K562 (cell line): ENCODE measurements around the gene RFX6. TPM values are rescaled to one million over a fixed set of nuclear protein-coding genes. Genes with fewer than 3 reads are reported as not detected.

Source experiments
- ATAC-seq: fragments of 200-7000 bp; cut with Tn5 transposase; 3 replicates; pipeline ENCODE4 v1.9.1; 2020; ENCODE audit warnings: moderate library complexity
- BruUV-seq: library from RNA; stranded (reverse); fragments of 400-500 nt; replicated peaks from 2 replicates; lab custom pipeline; 2021; lab: Mats Ljungman, UMichigan
- CTCF ChIA-PET: fragments of 300-600 bp; formaldehyde crosslinking; extraction: SDS; loops from one replicate; lab custom pipeline; 2021; ENCODE audit warnings: low intra/inter-chr PET ratio; lab: Yijun Ruan, JAX
- POLR2A ChIA-PET: fragments of 300-600, 350-650 bp; sonication (Branson Sonifier 250); formaldehyde crosslinking; extraction: SDS; loops from one replicate; lab custom pipeline; 2021; ENCODE audit warnings: antibody characterized with exemption, inconsistent platforms; lab: Yijun Ruan, JAX
- DNase-seq, 4 experiments: peaks; one replicate each; pipeline versions ENCODE4 v3.0.0 to v3.0.0-alpha.2; 2011 to 2018; ENCODE audit warnings: low spot score in 3 of 4, mixed read lengths in 3 of 4; ENCODE audit errors: extremely low read depth in 1 of 4
- FAIRE-seq: peaks from 2 replicates; lab custom pipeline; 2011; peaks lifted over from hg19 to GRCh38; lab: Jason Lieb, UNC
- H2AFZ ChIP-seq: 2 replicates; pipeline ENCODE4 v1.6.0; 2011; ENCODE audit warnings: low read depth, low read length, control low read depth, inconsistent platforms
- H3K27ac ChIP-seq: fragments of 200-600 bp; 3 replicates; pipeline ENCODE4 v1.8.0; 2011; ENCODE audit warnings: low read depth, mild to moderate bottlenecking, control low read depth, inconsistent platforms, low read length, moderate library complexity, mixed read lengths; ENCODE audit errors: extremely low read depth
- H3K27me3 ChIP-seq, 2 experiments: fragments of 300-600 bp in 1 of 2; 2 replicates in 1 of 2; 3 replicates in 1 of 2; pipeline versions ENCODE4 v1.6.0 to v1.8.0; 2011; ENCODE audit warnings: inconsistent platforms in 2 of 2, low read length in 2 of 2, mild to moderate bottlenecking in 1 of 2, mixed read lengths in 1 of 2, moderate library complexity in 1 of 2; ENCODE audit not compliant: control insufficient read depth in 2 of 2, insufficient read depth in 2 of 2
- H3K36me3 ChIP-seq: fragments of 300-600 bp; 3 replicates; pipeline ENCODE4 v1.8.0; 2011; ENCODE audit warnings: mild to moderate bottlenecking, low read length, inconsistent platforms; ENCODE audit not compliant: control insufficient read depth, insufficient read depth
- H3K4me1 ChIP-seq, 2 experiments: fragments of 200-600 bp in 1 of 2; replicated peaks in 1 of 2; 2 replicates in 1 of 2; 3 replicates in 1 of 2; pipeline versions ENCODE4 v1.5.1 to v1.8.0; 2011; ENCODE audit warnings: inconsistent platforms in 2 of 2, low read length in 2 of 2, mild to moderate bottlenecking in 1 of 2, mixed read lengths in 1 of 2, moderate library complexity in 1 of 2; ENCODE audit not compliant: control insufficient read depth in 2 of 2, insufficient read depth in 2 of 2
- H3K4me2 ChIP-seq: 2 replicates; pipeline ENCODE4 v1.6.1; 2011; ENCODE audit warnings: low read length, control low read depth, inconsistent platforms, mixed read lengths; ENCODE audit not compliant: insufficient read depth
- H3K4me3 ChIP-seq: fragments of 200-600 bp; sonication (generic), shearing (Covaris generic); 2 replicates; pipeline ENCODE4 v1.5.1; 2016; ENCODE audit warnings: control low read depth, inconsistent platforms
- H3K79me2 ChIP-seq: fragments of 200-600 bp; 3 replicates; pipeline ENCODE4 v1.8.0; 2011; ENCODE audit warnings: low read length, inconsistent platforms; ENCODE audit not compliant: control insufficient read depth, insufficient read depth
- H3K9ac ChIP-seq, 2 experiments: 2 replicates each; pipeline versions ENCODE4 v1.6.0 to v1.6.1; 2011; ENCODE audit warnings: low read depth in 2 of 2, low read length in 2 of 2, control low read depth in 1 of 2, inconsistent platforms in 1 of 2, mild to moderate bottlenecking in 1 of 2, mixed read lengths in 1 of 2; ENCODE audit not compliant: insufficient read depth in 1 of 2
- H3K9me1 ChIP-seq: one replicate; pipeline ENCODE4 v1.6.0; 2011; ENCODE audit warnings: inconsistent platforms, mild to moderate bottlenecking, low read length, moderate library complexity; ENCODE audit not compliant: control insufficient read depth, insufficient read depth
- H3K9me3 ChIP-seq: replicated peaks from 2 replicates; pipeline ENCODE4 v1.5.1; 2011; ENCODE audit warnings: low read depth, low read length, inconsistent platforms; ENCODE audit not compliant: control insufficient read depth, insufficient read depth
- H4K20me1 ChIP-seq: replicated peaks from 2 replicates; pipeline ENCODE4 v1.6.1; 2011; ENCODE audit warnings: low read length, inconsistent platforms, mixed read lengths; ENCODE audit not compliant: control insufficient read depth, insufficient read depth
- BHLHE40 ChIP-seq: IDR thresholded peaks from 2 replicates; pipeline ENCODE4 v1.6.1; 2011; ENCODE audit warnings: low read length, improper control_type of control experiment
- CAMTA2 ChIP-seq: fragments of 250-450 bp; sonication (Bioruptor Pico); conservative IDR thresholded peaks from 2 replicates; pipeline ENCODE4 v1.5.1; 2022
- FOSL1 ChIP-seq: fragments of 200-800 bp; sonication (Bioruptor generic); conservative IDR thresholded peaks from 2 replicates; pipeline ENCODE4 v1.6.1; 2016; ENCODE audit warnings: missing genetic modification characterization, missing compliant biosample characterization
- JUND ChIP-seq, 2 experiments: IDR thresholded peaks; 2 replicates in 1 of 2; 3 replicates in 1 of 2; pipeline ENCODE4 v1.6.1; 2011; ENCODE audit warnings: borderline replicate concordance in 2 of 2, low read depth in 2 of 2, low read length in 2 of 2, improper control_type of control experiment in 1 of 2, missing biosample characterization in 1 of 2, missing genetic modification characterization in 1 of 2, missing genetic modification reagents in 1 of 2
- KLF16 ChIP-seq: IDR thresholded peaks from 2 replicates; pipeline ENCODE4 v1.6.1; 2016; ENCODE audit warnings: antibody characterized with exemption
- MEIS2 ChIP-seq: fragments of 450-650 bp; IDR thresholded peaks from 2 replicates; pipeline ENCODE4 v1.6.1; 2014; ENCODE audit warnings: mild to moderate bottlenecking; ENCODE audit not compliant: partially characterized antibody
- NFE2 ChIP-seq: IDR thresholded peaks from 2 replicates; pipeline ENCODE4 v1.6.1; 2014; ENCODE audit warnings: antibody characterized with exemption, low read depth
- SRSF7 ChIP-seq: fragments of 200-400 bp; formaldehyde crosslinking; optimal IDR thresholded peaks from 2 replicates; pipeline ENCODE3; 2017; ENCODE audit warnings: mild to moderate bottlenecking, low read depth, low read length
- TSHZ1 ChIP-seq: fragments of 250-450 bp; sonication (Bioruptor Pico); IDR thresholded peaks from 2 replicates; pipeline ENCODE4 v1.4.0; 2020; ENCODE audit warnings: mild to moderate bottlenecking, moderate library complexity
- ZC3H4 ChIP-seq: sonication (generic); formaldehyde crosslinking; IDR thresholded peaks from 2 replicates; pipeline ENCODE4 v1.9.0; 2021; ENCODE audit warnings: missing genetic modification reagents, borderline replicate concordance
- ZNF639 ChIP-seq, 2 experiments: fragments of 200-800 bp in 1 of 2; sonication (Bioruptor generic) in 1 of 2; sonication (generic) in 1 of 2; formaldehyde crosslinking in 1 of 2; IDR thresholded peaks in 1 of 2; conservative IDR thresholded peaks in 1 of 2; 2 replicates each; pipeline versions ENCODE4 v1.5.0 to v1.6.1; 2016 to 2020; ENCODE audit warnings: missing compliant biosample characterization in 1 of 2, missing genetic modification characterization in 1 of 2, missing genetic modification reagents in 1 of 2
- WGBS: fragments of 100-300 bp; shearing (Covaris generic); methylation state at CpG from one replicate; pipeline ENCODE4 v1.1.6; 2016; ENCODE audit warnings: low coverage, mixed read lengths; ENCODE audit not compliant: insufficient coverage; ENCODE audit errors: missing lambda C conversion rate; 5-methylcytosine and 5-hydroxymethylcytosine counted together
- in situ Hi-C: fragments of 300-500 bp; cut with MboI; formaldehyde crosslinking; loops from 4 replicates; pipeline ENCODE4 v1.15.0; 2018; ENCODE audit warnings: inconsistent platforms, mixed read lengths
- intact Hi-C: fragments of 100-400 bp; cut with micrococcal nuclease; formaldehyde crosslinking; loops from 2 replicates; pipeline ENCODE4 v1.14.2; 2022
- polyA plus RNA-seq, 8 experiments: library from polyadenylated mRNA; depleted of rRNA in 4 of 8; stranded (reverse) in 5 of 8; unstranded in 3 of 8; fragments of >200 nt; fragmentation: Nextera tagmentation in 2 of 8; fragmentation: Illumina TruSeq in 1 of 8; extraction: Ambion mirVana in 2 of 8; extraction: Trizol in 1 of 8; gene quantifications; 2 replicates each; pipeline versions ENCODE4 v1.2.1 to v1.2.3, GENCODE V29; 2011 to 2014; ENCODE audit warnings: inconsistent platforms in 1 of 8, missing spikeins in 1 of 8
- total RNA-seq, 7 experiments: library from RNA; depleted of rRNA in 6 of 7; stranded (reverse); fragments of >200 nt in 6 of 7; fragmentation: Illumina TruSeq in 2 of 7; extraction: Trizol in 2 of 7; gene quantifications; 2 replicates each; pipeline versions ENCODE4 v1.2.1 to v1.2.3, GENCODE V29; 2011 to 2021; ENCODE audit warnings: low replicate concordance in 1 of 7
- TF ChIP-seq, protein P1 (sequence below), 2 experiments: IDR thresholded peaks; 2 replicates each; pipeline ENCODE4 v1.6.1; 2012; ENCODE audit warnings: improper control_type of control experiment in 2 of 2, low read depth in 2 of 2, low read length in 2 of 2, borderline replicate concordance in 1 of 2
- TF ChIP-seq, protein P2 (sequence below), 2 experiments: fragments of 450-650 bp in 1 of 2; sonication (generic) in 1 of 2; formaldehyde crosslinking in 1 of 2; IDR thresholded peaks in 1 of 2; conservative IDR thresholded peaks in 1 of 2; 2 replicates each; pipeline versions ENCODE4 v1.6.1 to v1.8.1; 2016 to 2023; ENCODE audit warnings: mild to moderate bottlenecking in 2 of 2, moderate library complexity in 2 of 2, inconsistent platforms in 1 of 2, missing genetic modification reagents in 1 of 2

The RFX6 gene
- total and polyA plus RNA-seq, 9 of the 15 experiments (the other 6 are each of a cell fraction or from before 2014, with no cell fraction given), result not detected

DNA sequence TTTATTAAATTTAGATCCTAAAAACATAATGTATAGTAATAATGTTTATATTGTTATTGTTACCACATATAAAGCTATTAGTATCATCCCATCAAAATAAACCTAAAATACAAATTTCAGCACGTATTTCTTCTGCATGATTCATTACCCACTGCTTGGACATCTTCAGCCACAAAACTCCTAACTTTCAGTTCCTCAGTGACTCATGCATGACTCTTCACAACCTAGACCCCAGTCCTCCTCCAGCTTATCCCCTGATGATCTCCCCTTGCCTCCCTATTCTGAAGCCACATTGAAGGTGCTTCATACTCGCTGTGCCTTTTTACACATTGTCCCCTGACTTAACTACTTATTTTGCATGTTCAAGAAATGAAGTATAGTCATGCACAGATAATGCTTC lies 37.0 kb upstream of the RFX6 start:
- BruUV-seq, result no TSS peak
- POLR2A ChIA-PET, result no interaction called here
- FAIRE-seq, result no peak
- TF ChIP-seq, protein P1, sequence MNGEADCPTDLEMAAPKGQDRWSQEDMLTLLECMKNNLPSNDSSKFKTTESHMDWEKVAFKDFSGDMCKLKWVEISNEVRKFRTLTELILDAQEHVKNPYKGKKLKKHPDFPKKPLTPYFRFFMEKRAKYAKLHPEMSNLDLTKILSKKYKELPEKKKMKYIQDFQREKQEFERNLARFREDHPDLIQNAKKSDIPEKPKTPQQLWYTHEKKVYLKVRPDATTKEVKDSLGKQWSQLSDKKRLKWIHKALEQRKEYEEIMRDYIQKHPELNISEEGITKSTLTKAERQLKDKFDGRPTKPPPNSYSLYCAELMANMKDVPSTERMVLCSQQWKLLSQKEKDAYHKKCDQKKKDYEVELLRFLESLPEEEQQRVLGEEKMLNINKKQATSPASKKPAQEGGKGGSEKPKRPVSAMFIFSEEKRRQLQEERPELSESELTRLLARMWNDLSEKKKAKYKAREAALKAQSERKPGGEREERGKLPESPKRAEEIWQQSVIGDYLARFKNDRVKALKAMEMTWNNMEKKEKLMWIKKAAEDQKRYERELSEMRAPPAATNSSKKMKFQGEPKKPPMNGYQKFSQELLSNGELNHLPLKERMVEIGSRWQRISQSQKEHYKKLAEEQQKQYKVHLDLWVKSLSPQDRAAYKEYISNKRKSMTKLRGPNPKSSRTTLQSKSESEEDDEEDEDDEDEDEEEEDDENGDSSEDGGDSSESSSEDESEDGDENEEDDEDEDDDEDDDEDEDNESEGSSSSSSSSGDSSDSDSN (IDR thresholded peaks at IDR 0.05; ENCODE audit: borderline replicate concordance in 1 of 2, low read depth in 2 of 2, low read length in 2 of 2), result no peak
- TF ChIP-seq NFE2 (0 out of 2 replicates have a peak, but pooled peaks have one; percentile 10), ZNF639 (CRISPR knock-in tag; conservative IDR thresholded peaks at IDR 0.05 in 1 of 2, IDR thresholded peaks at IDR 0.05 in 1 of 2) (no peak), KLF16 (no peak), TSHZ1 (CRISPR knock-in tag) (no peak), CAMTA2 (CRISPR knock-in tag) (no peak), ZC3H4 (CRISPR knock-in tag) (no peak), MEIS2 (peak; percentile 46), JUND (IDR thresholded peaks at IDR 0.05; ENCODE audit: borderline replicate concordance, low read depth, low read length) (peak; percentile 64; the same call in 1 of the 2 replicates), JUND (tag; IDR thresholded peaks at IDR 0.05; ENCODE audit: borderline replicate concordance, low read depth, low read length) (peak; percentile 60; the same call in 2 of the 3 replicates), FOSL1 (tag) (peak; percentile 79), BHLHE40 (no peak), SRSF7 (no peak)
- TF ChIP-seq, protein P2, sequence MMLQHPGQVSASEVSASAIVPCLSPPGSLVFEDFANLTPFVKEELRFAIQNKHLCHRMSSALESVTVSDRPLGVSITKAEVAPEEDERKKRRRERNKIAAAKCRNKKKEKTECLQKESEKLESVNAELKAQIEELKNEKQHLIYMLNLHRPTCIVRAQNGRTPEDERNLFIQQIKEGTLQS (IDR thresholded peaks at IDR 0.05), result peak; percentile 59
- TF ChIP-seq, protein P2 (CRISPR knock-in tag; conservative IDR thresholded peaks at IDR 0.05), result no peak

More for the DNA sequence above, 37.0 kb upstream of the RFX6 start:
- in situ Hi-C loops (no loop called here), intact Hi-C loops (no loop called here)
- 0% methylated on average over 2 of the region's 2 CpGs for WGBS
- DNase-seq, result peak; percentile 10 to 30 (median 16)
- Histone ChIP-seq H3K27ac (no peak overlapping the region), H3K36me3 (no peaks in the 10 kb centered on the region), H3K9me3 (no peaks in the 10 kb centered on the region), H3K9me1 (no peaks in the 10 kb centered on the region), H3K4me2 (no peak overlapping the region), H3K79me2 (no peaks in the 10 kb centered on the region), H4K20me1 (no peaks in the 10 kb centered on the region), H2AFZ (no peak overlapping the region), H3K4me1 (no peaks in the 10 kb centered on the region), H3K27me3 (no peaks in the 10 kb centered on the region), H3K4me3 (no peak overlapping the region), H3K9ac (no peak overlapping the region)
- CTCF ChIA-PET, result no interaction called here
- ATAC-seq, result peak; percentile 42; the same call in 1 of the 3 replicates
